Neural progenitor cell (in vitro differentiated cells): ENCODE data around the gene PRELP. TPM values are rescaled to one million over a fixed set of nuclear protein-coding genes. Genes with fewer than 3 reads are reported as not detected.

Experiments
- DNase-seq: peaks from one replicate; pipeline ENCODE4 v3.0.0-alpha.2; 2016; ENCODE audit warnings: low spot score
- H2AFZ ChIP-seq: fragments of 200-600 bp; sonication (generic); replicated peaks from 2 replicates; pipeline ENCODE4 v1.6.1; 2016; ENCODE audit warnings: antibody characterized with exemption
- H3F3A ChIP-seq: fragments of 200-600 bp; sonication (generic); 2 replicates; pipeline ENCODE4 v1.6.1; 2016; ENCODE audit warnings: antibody characterized with exemption, low read depth
- H3K27ac ChIP-seq: fragments of 200-600 bp; sonication (generic); 2 replicates; pipeline ENCODE4 v1.5.1; 2016; ENCODE audit warnings: mild to moderate bottlenecking
- H3K27me3 ChIP-seq: fragments of 200-600 bp; sonication (generic); 2 replicates; pipeline ENCODE4 v1.6.1; 2016; ENCODE audit warnings: mild to moderate bottlenecking, moderate library complexity
- H3K36me3 ChIP-seq: fragments of 200-600 bp; sonication (generic); 2 replicates; pipeline ENCODE4 v1.5.1; 2016
- H3K4me1 ChIP-seq: fragments of 200-600 bp; sonication (generic); 2 replicates; pipeline ENCODE4 v1.6.1; 2016; ENCODE audit warnings: mixed run types
- H3K4me2 ChIP-seq: fragments of 200-600 bp; sonication (generic); 2 replicates; pipeline ENCODE4 v1.6.1; 2016
- H3K4me3 ChIP-seq: fragments of 200-600 bp; sonication (generic); 2 replicates; pipeline ENCODE4 v1.5.1; 2016
- H3K79me2 ChIP-seq: fragments of 200-600 bp; sonication (generic); 2 replicates; pipeline ENCODE4 v1.6.1; 2016; ENCODE audit warnings: low read depth
- H3K9ac ChIP-seq: fragments of 200-600 bp; sonication (generic); 2 replicates; pipeline ENCODE4 v1.6.1; 2016
- H3K9me3 ChIP-seq: fragments of 200-600 bp; sonication (generic); 2 replicates; pipeline ENCODE4 v1.5.1; 2016; ENCODE audit warnings: low read depth
- H4K20me1 ChIP-seq: fragments of 200-600 bp; sonication (generic); 2 replicates; pipeline ENCODE4 v1.6.1; 2016; ENCODE audit warnings: low read depth
- H3K27ac Mint-ChIP-seq: 3 replicates; pipeline ENCODE4 v1.8.0; 2021; ENCODE audit warnings: mixed read lengths
- H3K27me3 Mint-ChIP-seq: 2 replicates; pipeline ENCODE4 v1.8.0; 2022; ENCODE audit warnings: low read depth, mild to moderate bottlenecking, inconsistent platforms, moderate library complexity, mixed read lengths; ENCODE audit not compliant: insufficient read depth
- H3K36me3 Mint-ChIP-seq: 3 replicates; pipeline ENCODE4 v1.8.0; 2021; ENCODE audit warnings: mixed read lengths
- H3K4me1 Mint-ChIP-seq: 3 replicates; pipeline ENCODE4 v1.8.0; 2021; ENCODE audit warnings: mixed read lengths
- H3K4me3 Mint-ChIP-seq: 3 replicates; pipeline ENCODE4 v1.8.0; 2021; ENCODE audit warnings: mild to moderate bottlenecking, moderate library complexity, mixed read lengths
- H3K9me3 Mint-ChIP-seq: 3 replicates; pipeline ENCODE4 v1.8.0; 2020; ENCODE audit warnings: mixed read lengths
- EZH2 ChIP-seq: fragments of 200-600 bp; sonication (generic); IDR thresholded peaks from 2 replicates; pipeline ENCODE4 v1.6.1; 2017; ENCODE audit warnings: antibody characterized with exemption, mild to moderate bottlenecking, moderate library complexity
- EZH2phosphoT487 ChIP-seq: fragments of 200-600 bp; sonication (generic); IDR thresholded peaks from 2 replicates; pipeline ENCODE4 v1.6.1; 2017; ENCODE audit warnings: antibody characterized with exemption
- total RNA-seq: library from RNA; depleted of rRNA; stranded (reverse); fragments of >200 nt; gene quantifications from 2 replicates; pipeline ENCODE4 v1.2.3, GENCODE V29; 2015; ENCODE audit warnings: low replicate concordance
- TF ChIP-seq, protein P1 (sequence below): fragments of 200-600 bp; sonication (generic); IDR thresholded peaks from 2 replicates; pipeline ENCODE4 v1.5.1; 2017; ENCODE audit warnings: antibody characterized with exemption, mild to moderate bottlenecking

The PRELP gene
- total RNA-seq, 1 donor from 2014 or later: 0.26 TPM

DNA sequence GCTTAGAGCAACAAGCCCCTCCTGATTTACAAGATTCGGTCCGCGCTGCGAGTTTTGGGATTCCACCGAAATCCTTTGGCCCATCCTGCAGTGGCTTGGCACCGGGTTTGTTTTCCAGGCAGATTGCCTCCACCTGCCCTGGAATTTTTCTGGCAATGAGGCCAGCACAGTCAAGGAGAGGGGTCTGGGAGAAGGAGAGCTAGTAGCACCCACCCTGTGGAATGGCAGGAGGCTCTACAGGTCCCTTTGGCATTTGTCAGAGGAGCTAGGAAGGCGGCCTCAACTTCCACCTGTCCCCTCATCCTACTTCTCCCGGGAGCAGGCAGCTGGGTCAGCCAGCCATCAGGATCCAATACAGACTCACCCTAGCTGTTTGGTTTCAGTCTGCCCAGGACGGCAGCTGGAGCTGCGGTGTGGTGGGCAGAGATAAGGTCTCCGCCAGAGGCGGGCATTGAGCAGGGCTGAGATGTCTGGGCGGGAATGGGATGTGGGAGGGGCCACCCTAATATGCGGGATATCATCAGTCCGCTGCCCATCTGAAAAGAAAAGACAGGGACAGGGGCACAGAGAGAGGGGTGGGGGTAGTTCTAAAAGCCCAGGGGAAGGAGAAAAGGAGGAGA is 37.8 kb upstream of the PRELP start:
- Histone ChIP-seq H3K79me2 (no peaks in the 10 kb centered on the region), H4K20me1 (no peaks in the 10 kb centered on the region), H3K36me3 (no peaks in the 10 kb centered on the region), H3K4me1 (peaks cover 13% of the 10 kb centered on the region), H3K27me3 (no peaks in the 10 kb centered on the region), H3K27ac (no peak overlapping the region), H3K9me3 (no peaks in the 10 kb centered on the region), H3F3A (no peaks in the 10 kb centered on the region), H3K4me3 (no peak overlapping the region), H3K4me2 (no peak overlapping the region), H3K9ac (no peak overlapping the region), H2AFZ (no peak overlapping the region)
- no peak overlapping the region for H3K4me3 Mint-ChIP-seq
- no peaks in the 10 kb centered on the region for H3K36me3 Mint-ChIP-seq
- peaks cover 15% of the 10 kb centered on the region for H3K4me1 Mint-ChIP-seq
- peaks cover 15% of the 10 kb centered on the region for H3K27me3 Mint-ChIP-seq
- no peak for DNase-seq
- H3K9me3 Mint-ChIP-seq: peaks cover 10% of the 10 kb centered on the region
- no peak for TF ChIP-seq EZH2
- TF ChIP-seq, protein P1, sequence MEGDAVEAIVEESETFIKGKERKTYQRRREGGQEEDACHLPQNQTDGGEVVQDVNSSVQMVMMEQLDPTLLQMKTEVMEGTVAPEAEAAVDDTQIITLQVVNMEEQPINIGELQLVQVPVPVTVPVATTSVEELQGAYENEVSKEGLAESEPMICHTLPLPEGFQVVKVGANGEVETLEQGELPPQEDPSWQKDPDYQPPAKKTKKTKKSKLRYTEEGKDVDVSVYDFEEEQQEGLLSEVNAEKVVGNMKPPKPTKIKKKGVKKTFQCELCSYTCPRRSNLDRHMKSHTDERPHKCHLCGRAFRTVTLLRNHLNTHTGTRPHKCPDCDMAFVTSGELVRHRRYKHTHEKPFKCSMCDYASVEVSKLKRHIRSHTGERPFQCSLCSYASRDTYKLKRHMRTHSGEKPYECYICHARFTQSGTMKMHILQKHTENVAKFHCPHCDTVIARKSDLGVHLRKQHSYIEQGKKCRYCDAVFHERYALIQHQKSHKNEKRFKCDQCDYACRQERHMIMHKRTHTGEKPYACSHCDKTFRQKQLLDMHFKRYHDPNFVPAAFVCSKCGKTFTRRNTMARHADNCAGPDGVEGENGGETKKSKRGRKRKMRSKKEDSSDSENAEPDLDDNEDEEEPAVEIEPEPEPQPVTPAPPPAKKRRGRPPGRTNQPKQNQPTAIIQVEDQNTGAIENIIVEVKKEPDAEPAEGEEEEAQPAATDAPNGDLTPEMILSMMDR: no peak
- H3K27ac Mint-ChIP-seq: no peak overlapping the region

DNA sequence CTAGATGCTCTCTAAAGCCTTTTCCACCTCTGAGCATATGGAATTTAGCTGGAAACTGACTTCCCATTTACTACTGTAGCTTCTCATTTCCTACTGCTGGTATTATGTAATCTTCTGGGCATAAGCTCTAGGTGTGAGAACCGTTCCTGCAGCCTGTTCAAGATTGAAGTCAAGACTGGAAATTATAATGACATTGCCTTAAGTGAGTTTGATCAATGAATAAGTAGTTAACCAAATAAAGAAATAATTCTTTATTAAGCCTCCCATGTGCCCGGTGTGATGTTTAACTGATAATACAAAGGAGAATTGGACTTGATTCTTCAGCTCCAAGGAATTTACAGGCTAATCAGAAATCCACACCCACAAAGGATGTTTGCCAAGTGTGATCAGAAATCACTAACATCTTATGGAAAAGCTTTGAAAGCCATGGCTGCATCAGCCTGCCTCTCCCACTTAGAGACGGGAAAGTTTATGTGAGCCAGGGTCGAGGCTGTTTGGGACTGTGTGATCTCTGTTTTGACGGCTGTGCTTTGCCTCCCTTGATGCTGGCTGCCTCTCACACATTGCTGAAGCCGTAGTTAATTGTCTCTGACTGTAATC is 36.4 kb upstream of the PRELP start:
- no peak overlapping the region for H3K4me3 Mint-ChIP-seq
- Histone ChIP-seq H3K9ac (no peak overlapping the region), H2AFZ (no peak overlapping the region), H3K79me2 (no peaks in the 10 kb centered on the region), H3K9me3 (no peaks in the 10 kb centered on the region), H3K4me3 (no peak overlapping the region), H3K4me2 (no peak overlapping the region), H3K36me3 (no peaks in the 10 kb centered on the region), H4K20me1 (no peaks in the 10 kb centered on the region), H3K4me1 (peaks cover 13% of the 10 kb centered on the region), H3K27me3 (no peaks in the 10 kb centered on the region), H3K27ac (no peak overlapping the region), H3F3A (no peaks in the 10 kb centered on the region)
- peaks cover 20% of the 10 kb centered on the region for H3K27me3 Mint-ChIP-seq
- peaks cover 15% of the 10 kb centered on the region for H3K4me1 Mint-ChIP-seq
- no peak for TF ChIP-seq EZH2
- no peak for TF ChIP-seq EZH2phosphoT487
- TF ChIP-seq, protein P1: no peak
- DNase-seq: no peak
- H3K9me3 Mint-ChIP-seq: peaks cover 10% of the 10 kb centered on the region
- H3K36me3 Mint-ChIP-seq: no peaks in the 10 kb centered on the region
- peak overlapping the region; percentile 50 for H3K27ac Mint-ChIP-seq

DNA sequence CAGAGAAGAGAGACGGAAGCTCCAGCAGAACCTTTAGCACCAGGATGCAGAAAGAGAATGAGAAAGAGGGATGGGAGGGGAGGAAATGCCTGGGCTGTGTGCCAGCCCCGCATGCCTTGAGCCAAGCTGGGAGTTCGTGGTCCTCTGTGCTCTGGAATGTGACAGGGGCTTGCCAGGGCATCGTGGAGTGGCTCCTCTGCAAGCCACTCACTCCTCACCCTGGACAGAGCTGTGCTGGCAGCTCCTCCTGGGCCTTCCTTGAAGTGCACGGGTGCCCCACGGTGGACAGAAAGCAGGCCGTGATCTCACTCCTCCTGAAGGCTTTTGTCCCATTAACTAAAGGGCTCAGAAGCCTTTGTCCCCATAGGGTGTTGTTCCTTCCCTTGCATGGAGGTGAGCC is 34.8 kb upstream of the PRELP start:
- Histone ChIP-seq H3K27me3 (no peaks in the 10 kb centered on the region), H3K4me3 (no peak overlapping the region), H3K36me3 (no peaks in the 10 kb centered on the region), H3F3A (no peaks in the 10 kb centered on the region), H3K4me2 (no peak overlapping the region), H4K20me1 (no peaks in the 10 kb centered on the region), H3K27ac (no peak overlapping the region), H3K79me2 (no peaks in the 10 kb centered on the region), H3K9ac (no peak overlapping the region), H2AFZ (no peak overlapping the region), H3K9me3 (no peaks in the 10 kb centered on the region), H3K4me1 (peaks cover 9% of the 10 kb centered on the region)
- Mint-ChIP-seq H3K4me1 (peaks cover 11% of the 10 kb centered on the region), H3K4me3 (no peak overlapping the region), H3K9me3 (peaks cover 18% of the 10 kb centered on the region), H3K27me3 (peaks cover 19% of the 10 kb centered on the region), H3K36me3 (no peaks in the 10 kb centered on the region), H3K27ac (no peak overlapping the region)
- DNase-seq: peak; percentile 55
- TF ChIP-seq EZH2: no peak
- TF ChIP-seq, protein P1: peak; percentile 38
- no peak for TF ChIP-seq EZH2phosphoT487
